ENCODE data around the gene SLC45A1.

Gene SLC45A1

DNA sequence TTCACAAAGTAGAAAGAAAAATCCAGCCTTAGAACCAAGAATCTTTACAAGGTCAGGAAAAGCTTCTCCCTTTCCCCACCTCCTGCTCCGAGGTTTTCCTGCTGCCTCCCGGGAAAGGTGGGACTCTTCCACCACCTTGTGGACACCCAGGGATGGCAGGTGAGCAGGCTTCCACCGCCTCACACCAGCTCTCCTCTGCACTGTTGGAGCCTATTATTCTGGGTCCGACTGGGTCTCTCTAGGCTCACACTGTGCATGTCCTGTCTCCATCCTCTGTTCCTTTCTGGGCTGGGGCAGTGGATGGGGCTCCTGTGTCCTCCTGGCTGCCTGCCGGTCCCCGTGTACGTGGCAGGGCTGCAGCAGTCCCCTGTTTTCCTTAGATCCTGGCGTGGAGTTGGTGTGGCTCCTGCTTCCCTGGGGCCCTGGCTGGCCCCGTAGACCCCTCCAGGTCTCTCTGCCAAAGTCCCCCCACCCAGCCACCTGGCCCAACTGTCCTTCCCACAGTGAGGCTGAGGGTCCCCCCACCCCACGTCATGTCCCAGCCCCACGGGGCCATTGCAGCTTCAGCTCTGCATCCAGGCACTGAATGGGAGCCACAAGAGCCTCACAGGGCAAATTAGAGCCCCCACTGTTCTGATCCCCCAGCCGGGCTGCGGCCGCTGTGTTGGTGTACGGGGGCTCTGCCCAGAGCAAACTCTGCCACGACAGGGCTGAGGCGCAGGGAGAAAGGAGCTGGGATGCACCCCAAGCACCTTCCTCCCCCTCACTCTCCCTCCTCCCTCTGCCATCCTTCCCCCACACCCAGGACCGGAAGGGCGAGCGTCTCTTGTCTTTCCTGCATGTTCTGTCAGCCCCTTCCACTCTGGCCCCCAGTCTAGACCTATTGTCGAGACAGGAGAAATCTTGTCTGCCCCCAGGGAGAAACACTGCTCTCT is 3.3 kb upstream of the SLC45A1 start:
- Histone ChIP-seq H2BK120ac (ENCODE audit: low read depth, low read length) (no peak overlapping the region), H3K4me1 (ENCODE audit: control insufficient read depth, insufficient read depth, low read depth, low read length) (peaks cover 16% of the 10 kb centered on the region), H2BK5ac (ENCODE audit: low read depth, low read length, poor library complexity, severe bottlenecking) (no peak overlapping the region), H2AK5ac (ENCODE audit: low read length, severe bottlenecking) (no peak overlapping the region), H3K27me3 (ENCODE audit: control insufficient read depth in 1 of 2, insufficient read depth in 1 of 2, low read length in 2 of 2) (peaks cover 8 to 11% of the 10 kb centered on the region in 2 experiments), H3K4me2 (ENCODE audit: low read length, poor library complexity, severe bottlenecking) (no peak overlapping the region), H3K27ac (ENCODE audit: low read length, poor library complexity, severe bottlenecking) (no peak overlapping the region), H3K79me1 (replicated peaks; ENCODE audit: low read length, poor library complexity, severe bottlenecking) (no peaks in the 10 kb centered on the region), H3K4ac (ENCODE audit: low read depth in 1 of 2, low read length in 2 of 2) (peak overlapping the region; percentile 28 to 93), H4K91ac (ENCODE audit: low read length) (peak overlapping the region; percentile 66), H3K14ac (ENCODE audit: low read length in 2 of 2) (peak overlapping the region in 1 of 2 experiments; percentile 53), H3K18ac (ENCODE audit: low read depth in 1 of 2, low read length in 2 of 2) (peak overlapping the region; percentile 23 to 95), H3K4me3 (ENCODE audit: insufficient read depth in 1 of 2, low read depth in 1 of 2, low read length in 2 of 2) (no peak overlapping the region), H2BK15ac (ENCODE audit: low read depth, poor library complexity, severe bottlenecking) (peak overlapping the region; percentile 62), H4K8ac (ENCODE audit: low read length) (peak overlapping the region; percentile 71), H3K36me3 (ENCODE audit: control insufficient read depth in 1 of 2, insufficient read depth in 2 of 2, low read depth in 1 of 2, low read length in 2 of 2) (no peaks in the 10 kb centered on the region), H2AFZ (ENCODE audit: low read depth, low read length) (peak overlapping the region; percentile 39), H3K9me3 (ENCODE audit: control insufficient read depth, low read length) (no peaks in the 10 kb centered on the region), H3K9ac (ENCODE audit: low read length) (peak overlapping the region; percentile 43), H2BK12ac (ENCODE audit: low read length in 2 of 2) (peak overlapping the region; percentile 57 to 96), H3K23ac (ENCODE audit: low read length in 2 of 2) (peak overlapping the region in 1 of 2 experiments; percentile 48)
- peak; percentile 78 for DNase-seq
- 46% methylated on average over 21 of the region's 21 CpGs for WGBS

DNA sequence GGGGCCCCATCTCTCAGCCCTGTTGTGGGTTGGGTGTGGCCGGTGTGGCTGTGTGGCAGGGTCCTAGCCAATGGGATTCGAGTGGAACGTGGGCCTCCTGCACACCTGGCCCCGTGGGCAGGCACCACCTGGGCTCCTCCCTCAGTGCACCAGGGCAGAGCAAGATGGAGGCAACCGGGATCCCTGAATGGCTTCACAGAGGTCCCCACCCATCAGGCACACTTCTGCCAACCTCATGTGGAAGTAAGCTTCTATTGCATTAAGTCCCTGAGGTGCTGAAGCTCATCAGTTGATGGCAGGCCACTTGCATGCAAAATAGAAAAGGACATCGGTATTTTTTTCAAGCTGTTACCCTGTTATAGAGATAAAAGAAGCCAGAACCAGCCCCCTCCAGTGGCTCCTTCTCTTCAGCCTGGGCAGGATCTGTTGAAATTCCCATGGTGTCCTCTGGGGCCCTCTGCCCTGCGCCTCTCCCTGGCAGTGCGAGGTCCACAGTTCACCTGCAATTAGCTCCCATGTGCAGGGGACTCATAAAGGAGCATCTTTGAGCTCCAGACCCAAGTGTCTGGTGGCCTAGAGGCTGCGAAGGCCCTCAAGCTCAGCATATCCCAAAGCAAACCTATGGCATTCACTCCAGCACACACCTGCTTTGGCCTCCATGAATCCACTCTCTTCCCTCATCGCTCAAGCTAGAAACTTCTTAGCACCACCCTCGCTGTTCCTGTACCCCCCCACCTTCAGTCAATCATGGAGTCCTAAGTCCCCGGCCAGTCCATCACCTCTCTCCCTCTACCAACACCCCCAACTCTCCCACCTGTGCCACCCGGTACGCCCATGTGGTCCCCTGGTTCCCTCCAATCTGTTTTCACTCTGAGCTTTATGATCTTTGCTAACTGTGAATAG is 2.1 kb upstream of the SLC45A1 start:
- no peak overlapping the region for H2AFZ ChIP-seq (ENCODE audit: low read depth, low read length)
- H3K27me3 ChIP-seq (ENCODE audit: control insufficient read depth in 1 of 2, insufficient read depth in 1 of 2, low read length in 2 of 2) = peaks cover 8 to 11% of the 10 kb centered on the region in 2 experiments
- peak overlapping the region in 1 of 2 experiments; percentile 58 for H3K18ac ChIP-seq (ENCODE audit: low read depth in 1 of 2, low read length in 2 of 2)
- H3K79me1 ChIP-seq (replicated peaks; ENCODE audit: low read length, poor library complexity, severe bottlenecking) = no peaks in the 10 kb centered on the region
- peaks cover 16% of the 10 kb centered on the region for H3K4me1 ChIP-seq (ENCODE audit: control insufficient read depth, insufficient read depth, low read depth, low read length)
- H3K27ac ChIP-seq (ENCODE audit: low read length, poor library complexity, severe bottlenecking) = no peak overlapping the region
- no peak overlapping the region for H2BK15ac ChIP-seq (ENCODE audit: low read depth, poor library complexity, severe bottlenecking)
- H3K4me3 ChIP-seq (ENCODE audit: insufficient read depth in 1 of 2, low read depth in 1 of 2, low read length in 2 of 2) = no peak overlapping the region
- peak overlapping the region; percentile 61 for H4K8ac ChIP-seq (ENCODE audit: low read length)
- no peaks in the 10 kb centered on the region for H3K36me3 ChIP-seq (ENCODE audit: control insufficient read depth in 1 of 2, insufficient read depth in 2 of 2, low read depth in 1 of 2, low read length in 2 of 2)
- peak overlapping the region; percentile 64 for H4K91ac ChIP-seq (ENCODE audit: low read length)
- H3K4ac ChIP-seq (ENCODE audit: low read depth in 1 of 2, low read length in 2 of 2) = peak overlapping the region in 1 of 2 experiments; percentile 47
- no peak overlapping the region for H2BK5ac ChIP-seq (ENCODE audit: low read depth, low read length, poor library complexity, severe bottlenecking)
- DNase-seq = no peak
- WGBS = 85% methylated on average over 14 of the region's 14 CpGs
- H2BK12ac ChIP-seq (ENCODE audit: low read length in 2 of 2) = peak overlapping the region; percentile 18 to 88
- H3K9me3 ChIP-seq (ENCODE audit: control insufficient read depth, low read length) = no peaks in the 10 kb centered on the region
- H2AK5ac ChIP-seq (ENCODE audit: low read length, severe bottlenecking) = peak overlapping the region; percentile 37
- H3K4me2 ChIP-seq (ENCODE audit: low read length, poor library complexity, severe bottlenecking) = no peak overlapping the region
- H2BK120ac ChIP-seq (ENCODE audit: low read depth, low read length) = peak overlapping the region; percentile 11
- no peak overlapping the region for H3K9ac ChIP-seq (ENCODE audit: low read length)
- no peak overlapping the region for H3K23ac ChIP-seq (ENCODE audit: low read length in 2 of 2)
- no peak overlapping the region for H3K14ac ChIP-seq (ENCODE audit: low read length in 2 of 2)

DNA sequence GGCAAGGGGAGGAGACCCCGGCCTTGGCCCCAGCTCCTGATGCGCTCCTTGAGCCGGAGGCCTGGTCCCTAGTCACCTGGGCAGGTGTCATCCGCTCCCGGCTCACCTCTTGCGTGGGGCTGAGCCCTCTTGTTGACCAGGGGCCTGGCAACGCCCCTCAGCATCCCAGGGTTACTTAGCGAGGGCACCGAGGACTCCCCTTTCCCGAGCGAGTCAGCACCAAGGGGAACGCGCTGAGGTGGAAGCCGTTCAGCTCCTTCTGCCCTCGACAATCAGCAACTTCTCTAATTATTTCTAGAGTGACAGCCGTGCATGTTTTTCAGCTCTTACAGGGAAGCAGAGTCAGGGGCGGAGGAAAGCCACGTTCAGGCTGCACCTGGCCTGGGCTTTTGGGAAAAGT is 522 bp downstream of the SLC45A1 start:
- WGBS = 42% methylated on average over 18 of the region's 18 CpGs
- H3K4me3 ChIP-seq (ENCODE audit: insufficient read depth in 1 of 2, low read depth in 1 of 2, low read length in 2 of 2) = peak overlapping the region; percentile 63 to 88
- no peak overlapping the region for H2BK15ac ChIP-seq (ENCODE audit: low read depth, poor library complexity, severe bottlenecking)
- no peaks in the 10 kb centered on the region for H3K79me1 ChIP-seq (replicated peaks; ENCODE audit: low read length, poor library complexity, severe bottlenecking)
- H3K23ac ChIP-seq (ENCODE audit: low read length in 2 of 2) = peak overlapping the region; percentile 26 to 32
- no peak for DNase-seq
- peaks cover 16% of the 10 kb centered on the region for H3K4me1 ChIP-seq (ENCODE audit: control insufficient read depth, insufficient read depth, low read depth, low read length)
- H2AFZ ChIP-seq (ENCODE audit: low read depth, low read length) = no peak overlapping the region
- no peak overlapping the region for H2AK5ac ChIP-seq (ENCODE audit: low read length, severe bottlenecking)
- no peaks in the 10 kb centered on the region for H3K9me3 ChIP-seq (ENCODE audit: control insufficient read depth, low read length)
- H2BK120ac ChIP-seq (ENCODE audit: low read depth, low read length) = no peak overlapping the region
- no peak overlapping the region for H3K4ac ChIP-seq (ENCODE audit: low read depth in 1 of 2, low read length in 2 of 2)
- no peaks in the 10 kb centered on the region for H3K36me3 ChIP-seq (ENCODE audit: control insufficient read depth in 1 of 2, insufficient read depth in 2 of 2, low read depth in 1 of 2, low read length in 2 of 2)
- peak overlapping the region; percentile 85 for H4K8ac ChIP-seq (ENCODE audit: low read length)
- H2BK5ac ChIP-seq (ENCODE audit: low read depth, low read length, poor library complexity, severe bottlenecking) = no peak overlapping the region
- H3K14ac ChIP-seq (ENCODE audit: low read length in 2 of 2) = no peak overlapping the region
- H4K91ac ChIP-seq (ENCODE audit: low read length) = no peak overlapping the region
- no peak overlapping the region for H2BK12ac ChIP-seq (ENCODE audit: low read length in 2 of 2)
- H3K4me2 ChIP-seq (ENCODE audit: low read length, poor library complexity, severe bottlenecking) = peak overlapping the region; percentile 93
- peak overlapping the region; percentile 82 for H3K9ac ChIP-seq (ENCODE audit: low read length)
- no peak overlapping the region for H3K27ac ChIP-seq (ENCODE audit: low read length, poor library complexity, severe bottlenecking)
- peak overlapping the region in 1 of 2 experiments; percentile 16 for H3K18ac ChIP-seq (ENCODE audit: low read depth in 1 of 2, low read length in 2 of 2)
- peaks cover 8 to 11% of the 10 kb centered on the region in 2 experiments for H3K27me3 ChIP-seq (ENCODE audit: control insufficient read depth in 1 of 2, insufficient read depth in 1 of 2, low read length in 2 of 2)

Data from mesenchymal stem cell (in vitro differentiated cells and primary cell).